Panc1 (cell line): ENCODE data around the gene RRN3. TPM values are rescaled to one million over a fixed set of nuclear protein-coding genes. Genes with fewer than 3 reads are reported as not detected.
"Not testable (repeated sequence)": the region's sequence is repeated elsewhere in the genome, so short reads cannot be mapped to it uniquely, and the experiment has no call there.

Experiments
- ATAC-seq: fragments of 200-7000 bp; cut with Tn5 transposase; 2 replicates; pipeline ENCODE4 v1.9.1; 2020; ENCODE audit warnings: mild to moderate bottlenecking, moderate library complexity
- Bru-seq: library from RNA; stranded (reverse); fragments of 400-500 nt; gene quantifications from one replicate; lab custom pipeline; 2021; lab: Mats Ljungman, UMichigan
- BruChase-seq, 2 experiments: library from RNA; stranded (reverse); fragments of 400-500 nt; gene quantifications; one replicate each; lab custom pipeline; 2021; lab: Mats Ljungman, UMichigan
- BruUV-seq: library from RNA; stranded (reverse); fragments of 400-500 nt; replicated peaks from 2 replicates; lab custom pipeline; 2021; lab: Mats Ljungman, UMichigan
- CTCF ChIA-PET: fragments of 300-600 bp; sonication (Branson Sonifier 250); formaldehyde crosslinking; loops from one replicate; lab custom pipeline; 2022; ENCODE audit warnings: antibody characterized with exemption; lab: Charles Lee
- POLR2A ChIA-PET: fragments of 300-600 bp; sonication (Branson Sonifier 250); formaldehyde crosslinking; loops from one replicate; lab custom pipeline; 2022; ENCODE audit warnings: antibody characterized with exemption; lab: Charles Lee
- DNase-seq: peaks from one replicate; pipeline ENCODE4 v3.0.0-alpha.2; 2010; ENCODE audit warnings: low read depth, low spot score
- H3K27ac ChIP-seq: 2 replicates; pipeline ENCODE4 v1.5.1; 2011; ENCODE audit warnings: mild to moderate bottlenecking, low read length, inconsistent platforms
- H3K27me3 ChIP-seq: fragments of 200-500 bp; sonication (Bioruptor generic); 2 replicates; pipeline ENCODE4 v1.6.0; 2014; ENCODE audit warnings: low read length, inconsistent platforms; ENCODE audit not compliant: control insufficient read depth, insufficient read depth
- H3K36me3 ChIP-seq: fragments of 200-500 bp; sonication (Bioruptor generic); 2 replicates; pipeline ENCODE4 v1.5.1; 2014; ENCODE audit warnings: inconsistent platforms, mild to moderate bottlenecking, low read length, moderate library complexity; ENCODE audit not compliant: control insufficient read depth, insufficient read depth
- H3K4me1 ChIP-seq: 2 replicates; pipeline ENCODE4 v1.5.1; 2011; ENCODE audit warnings: inconsistent platforms, mild to moderate bottlenecking, low read length, moderate library complexity; ENCODE audit not compliant: control insufficient read depth, insufficient read depth
- H3K4me3 ChIP-seq, 2 experiments: 2 replicates each; pipeline ENCODE4 v1.5.1; 2011 to 2012; ENCODE audit warnings: low read depth in 2 of 2, low read length in 2 of 2, mild to moderate bottlenecking in 2 of 2, inconsistent platforms in 1 of 2, moderate library complexity in 1 of 2
- H3K9me3 ChIP-seq: fragments of 200-500 bp; sonication (Bioruptor generic); 2 replicates; pipeline ENCODE4 v1.5.1; 2014; ENCODE audit warnings: low read depth, mild to moderate bottlenecking, inconsistent platforms, low read length, moderate library complexity; ENCODE audit not compliant: control insufficient read depth, insufficient read depth
- POLR2AphosphoS5 ChIP-seq: IDR thresholded peaks from 2 replicates; pipeline ENCODE4 v1.6.1; 2012; ENCODE audit warnings: mild to moderate bottlenecking, low read depth, low read length, moderate library complexity
- SIN3A ChIP-seq: IDR thresholded peaks from 2 replicates; pipeline ENCODE4 v1.6.1; 2012; ENCODE audit warnings: low read depth, mild to moderate bottlenecking, low read length, moderate library complexity, borderline replicate concordance; ENCODE audit not compliant: insufficient read depth
- in situ Hi-C: cut with HindIII; loops from 2 replicates; pipeline ENCODE4 v1.10.0; 2016; ENCODE audit warnings: low sequenced_read_pairs, low pct_unique_long_range_greater_than_20kb
- intact Hi-C: fragments of 100-400 bp; cut with micrococcal nuclease; formaldehyde crosslinking; loops from one replicate; pipeline ENCODE4 v1.10.0; 2022; ENCODE audit not compliant: unreplicated experiment
- long read RNA-seq: library from polyadenylated mRNA; unstranded; transcript quantifications from one replicate; pipeline ENCODE4 v2.0.0, GENCODE V29; 2021; ENCODE audit not compliant: unreplicated experiment
- polyA plus RNA-seq: library from polyadenylated mRNA; unstranded; fragments of >200 nt; gene quantifications from one replicate; pipeline ENCODE4 v1.2.1, GENCODE V29; 2012; ENCODE audit warnings: missing spikeins; ENCODE audit not compliant: insufficient read length
- total RNA-seq: library from RNA; stranded (reverse); gene quantifications from one replicate; pipeline ENCODE4 v1.2.1, GENCODE V29; 2021; ENCODE audit not compliant: unreplicated experiment

RRN3 gene, protein sequence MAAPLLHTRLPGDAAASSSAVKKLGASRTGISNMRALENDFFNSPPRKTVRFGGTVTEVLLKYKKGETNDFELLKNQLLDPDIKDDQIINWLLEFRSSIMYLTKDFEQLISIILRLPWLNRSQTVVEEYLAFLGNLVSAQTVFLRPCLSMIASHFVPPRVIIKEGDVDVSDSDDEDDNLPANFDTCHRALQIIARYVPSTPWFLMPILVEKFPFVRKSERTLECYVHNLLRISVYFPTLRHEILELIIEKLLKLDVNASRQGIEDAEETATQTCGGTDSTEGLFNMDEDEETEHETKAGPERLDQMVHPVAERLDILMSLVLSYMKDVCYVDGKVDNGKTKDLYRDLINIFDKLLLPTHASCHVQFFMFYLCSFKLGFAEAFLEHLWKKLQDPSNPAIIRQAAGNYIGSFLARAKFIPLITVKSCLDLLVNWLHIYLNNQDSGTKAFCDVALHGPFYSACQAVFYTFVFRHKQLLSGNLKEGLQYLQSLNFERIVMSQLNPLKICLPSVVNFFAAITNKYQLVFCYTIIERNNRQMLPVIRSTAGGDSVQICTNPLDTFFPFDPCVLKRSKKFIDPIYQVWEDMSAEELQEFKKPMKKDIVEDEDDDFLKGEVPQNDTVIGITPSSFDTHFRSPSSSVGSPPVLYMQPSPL
- total RNA-seq (66.0 TPM), Bru-seq, nascent RNA (percentile 95 among the genes with signal in this experiment), BruChase-seq, experiment 1, labeled RNA remaining after a 2-hour chase (percentile 95 among the genes with signal in this experiment), BruChase-seq, experiment 2, labeled RNA remaining after a 6-hour chase (percentile 95 among the genes with signal in this experiment)
- polyA plus RNA-seq: 42.9 TPM
- long read RNA-seq, transcript RRN3-201 (18 exons, 3,762 nt): major isoform, 152 of 196 reads
- long read RNA-seq, transcript RRN3-203 (17 exons, 2,198 nt): minor isoform, 7 of 196 reads
- long read RNA-seq, partial matches to known transcripts: 14 of 196 reads
- long read RNA-seq, other reads (novel, unspliced or antisense): 23 of 196 reads

DNA sequence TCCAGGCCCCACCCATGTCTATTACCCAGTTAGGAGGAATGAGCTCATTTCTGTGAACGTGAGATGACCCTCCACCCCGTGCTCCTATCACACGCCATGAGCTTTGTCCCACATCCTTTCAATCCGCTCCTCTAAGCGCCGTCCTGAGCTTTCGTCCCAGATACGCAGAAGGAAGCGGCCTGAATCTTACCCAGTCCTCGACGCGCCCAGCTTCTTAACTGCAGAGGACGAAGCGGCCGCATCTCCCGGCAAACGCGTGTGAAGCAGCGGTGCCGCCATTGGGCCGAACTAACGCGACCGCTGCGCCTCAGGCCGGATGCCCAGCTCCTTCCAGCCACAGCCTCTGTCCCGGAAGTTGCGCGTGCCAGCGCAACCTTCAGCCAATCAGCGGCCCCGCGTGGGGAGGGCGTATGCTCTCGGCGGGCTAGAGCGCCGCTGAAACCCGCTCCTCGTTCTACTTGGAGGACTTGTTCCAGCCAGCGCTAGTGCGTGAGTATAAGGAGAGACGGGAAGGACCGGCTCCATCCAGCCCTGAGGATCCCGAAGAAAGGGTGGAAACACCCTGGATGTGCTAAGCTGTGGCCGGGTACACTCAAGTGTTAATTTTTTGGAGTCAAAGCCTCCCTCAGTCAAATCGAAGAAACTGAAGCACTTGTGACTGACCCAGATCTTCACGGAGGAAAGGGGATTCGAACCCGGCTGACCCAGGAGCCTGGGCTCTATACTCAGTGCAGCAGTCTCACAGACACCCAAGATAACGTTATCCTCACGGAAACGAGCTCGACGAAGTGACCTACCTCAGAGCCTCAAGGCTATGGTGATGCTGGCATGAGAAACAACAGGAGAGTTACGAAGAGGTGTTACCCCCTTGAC lies at the start of gene RRN3:
Gene RRN3, minus strand, starts transcription at position 318 of the 873 bp plus-strand sequence. Its CDS starts 39 bp downstream, at position 279.
- Histone ChIP-seq H3K36me3 (peaks cover 10% of the 10 kb centered on the region), H3K4me3 (peak within 1 kb of the TSS; percentile 62 to 73), H3K27ac (peak within 1 kb of the TSS; percentile 98)
- CTCF ChIA-PET, H3K4me1 ChIP-seq, intact Hi-C loops, H3K27me3 ChIP-seq, H3K9me3 ChIP-seq, in situ Hi-C loops: not testable (repeated sequence)
- BruUV-seq: TSS peak; percentile 99
- peak; percentile 87 for DNase-seq
- peak; percentile 100 for ATAC-seq
- TF ChIP-seq POLR2AphosphoS5 (peak; percentile 95), SIN3A (peak; percentile 77; the same call in 1 of the 2 replicates)
- POLR2A ChIA-PET: interaction anchor here (0.5 kb wide), 1 partner anchor 438 kb away, joined by 6 read pairs; no protein-coding TSS in a partner anchor

DNA sequence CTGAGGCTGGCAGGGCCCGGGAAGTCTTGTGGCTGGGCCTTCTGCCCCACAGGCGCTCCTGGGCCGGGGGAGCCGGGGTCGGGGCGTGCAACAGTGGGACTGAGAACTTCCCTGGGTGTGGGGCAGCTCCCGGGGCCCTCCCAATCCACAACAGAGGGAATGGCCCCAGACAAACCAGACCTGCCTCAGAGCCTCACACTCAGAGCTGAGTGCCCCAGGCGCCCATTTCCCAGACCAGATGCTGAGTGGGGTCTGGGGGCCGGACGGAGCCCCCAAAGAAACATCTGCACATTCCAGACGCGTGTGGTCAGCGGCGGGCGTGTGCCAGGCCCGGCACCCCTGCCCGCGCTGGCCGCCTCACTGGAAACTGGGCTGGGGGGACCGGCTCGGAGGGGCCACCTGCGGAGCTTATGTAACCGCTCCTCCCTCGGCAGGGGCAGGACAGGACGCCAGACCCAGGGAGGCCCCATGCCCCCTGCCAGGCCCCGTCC lies 49.6 kb upstream of the RRN3 start:
- H3K27me3 ChIP-seq, H3K9me3 ChIP-seq, H3K36me3 ChIP-seq, DNase-seq, in situ Hi-C loops, BruUV-seq, ATAC-seq, intact Hi-C loops, H3K27ac ChIP-seq, POLR2A ChIA-PET, CTCF ChIA-PET, H3K4me3 ChIP-seq: not testable (repeated sequence)
- peaks cover 25% of the 10 kb centered on the region for H3K4me1 ChIP-seq

- CTCF ChIA-PET, H3K4me3 ChIP-seq, POLR2A ChIA-PET, H3K27ac ChIP-seq, H3K36me3 ChIP-seq, DNase-seq, H3K9me3 ChIP-seq, H3K27me3 ChIP-seq, intact Hi-C loops, in situ Hi-C loops, BruUV-seq: not testable (repeated sequence)
- ATAC-seq: peak; percentile 40
- peaks cover 25% of the 10 kb centered on the region for H3K4me1 ChIP-seq
Measured at GRCh38 chr16:15142891-15143600, 49.0 kb upstream of the RRN3 start.

- BruUV-seq, H3K27me3 ChIP-seq, H3K9me3 ChIP-seq, intact Hi-C loops, DNase-seq, in situ Hi-C loops, H3K4me3 ChIP-seq, H3K36me3 ChIP-seq, ATAC-seq, H3K27ac ChIP-seq, POLR2A ChIA-PET, CTCF ChIA-PET: not testable (repeated sequence)
- H3K4me1 ChIP-seq: peaks cover 21% of the 10 kb centered on the region
Measured at GRCh38 chr16:15142107-15142890, 48.2 kb upstream of the RRN3 start.
